Amniotic stem cell (primary cell): ENCODE measurements around the gene CABLES1.

ENCODE experiments used
- DNase-seq: peaks from one replicate; lab custom pipeline; 2025; lab: John Stamatoyannopoulos, UW

CABLES1 gene

GRCh38 chr18:23169673-23170044, 34.4 kb downstream of the CABLES1 start:
- DNase-seq = no peak

- DNase-seq = no peak
These were observed 34.9 kb downstream of the CABLES1 start for GRCh38 chr18:23170137-23170536.

GRCh38 chr18:23171581-23172156, 36.4 kb downstream of the CABLES1 start:
- no peak for DNase-seq

GRCh38 chr18:23172591-23173380, 37.5 kb downstream of the CABLES1 start:
- no peak for DNase-seq

GRCh38 chr18:23173912-23174311, 38.6 kb downstream of the CABLES1 start:
- no peak for DNase-seq

- DNase-seq = no peak
These were observed 41.6 kb downstream of the CABLES1 start for GRCh38 chr18:23176701-23177432.

GRCh38 chr18:23177433-23178072, 42.3 kb downstream of the CABLES1 start:
- no peak for DNase-seq

GRCh38 chr18:23178201-23178600, 42.9 kb downstream of the CABLES1 start:
- DNase-seq = no peak

- DNase-seq = no peak
These were observed 43.4 kb downstream of the CABLES1 start for GRCh38 chr18:23178661-23179081.

- DNase-seq = no peak
These were observed 44.1 kb downstream of the CABLES1 start for GRCh38 chr18:23179416-23179815.

GRCh38 chr18:23181547-23181946, 46.3 kb downstream of the CABLES1 start:
- DNase-seq = no peak

- no peak for DNase-seq
These were observed 47.3 kb downstream of the CABLES1 start for GRCh38 chr18:23182606-23183005.

GRCh38 chr18:23183411-23184150, 48.3 kb downstream of the CABLES1 start:
- no peak for DNase-seq

- no peak for DNase-seq
These were observed 51.5 kb downstream of the CABLES1 start for GRCh38 chr18:23186781-23187180.

- no peak for DNase-seq
These were observed 52.9 kb downstream of the CABLES1 start for GRCh38 chr18:23188068-23188760.

- no peak for DNase-seq
These were observed 53.8 kb downstream of the CABLES1 start for GRCh38 chr18:23189099-23189498.

- DNase-seq = no peak
These were observed 54.7 kb downstream of the CABLES1 start for GRCh38 chr18:23189768-23190661.

GRCh38 chr18:23191232-23191631, 55.9 kb downstream of the CABLES1 start:
- DNase-seq = no peak

GRCh38 chr18:23193742-23194141, 58.5 kb downstream of the CABLES1 start:
- no peak for DNase-seq
